Astrocyte of the spinal cord (primary cell): Measurements from ENCODE around the gene UBXN2A.
A peak's percentile ranks its signal among the peaks of the same experiment; 100 is the strongest.

Experiments
- DNase-seq: peaks from one replicate; pipeline ENCODE4 v3.0.0; 2011; ENCODE audit warnings: low read depth, low spot score
- H3K4me3 ChIP-seq: 2 replicates; pipeline ENCODE4 v1.5.1; 2011; ENCODE audit warnings: low read depth, mild to moderate bottlenecking, low read length, moderate library complexity
- CTCF ChIP-seq: IDR thresholded peaks from 2 replicates; pipeline ENCODE4 v1.5.1; 2012; ENCODE audit warnings: low read depth, mild to moderate bottlenecking, low read length, inconsistent platforms
- in situ Hi-C: cut with HindIII; loops from 2 replicates; pipeline ENCODE4 v1.10.0; 2017; ENCODE audit warnings: low sequenced_read_pairs

The UBXN2A gene

GRCh38 chr2:24045511-24046508, 105.5 kb downstream of the UBXN2A start:
- no peak for TF ChIP-seq CTCF
- DNase-seq = no peak
- H3K4me3 ChIP-seq = peak overlapping the region; percentile 95
- in situ Hi-C loops = no loop called here

GRCh38 chr2:24046599-24046929, 106.3 kb downstream of the UBXN2A start:
- no peak for DNase-seq
- TF ChIP-seq CTCF = no peak
- in situ Hi-C loops = no loop called here
- H3K4me3 ChIP-seq = peak overlapping the region; percentile 95

GRCh38 chr2:24046930-24047702, 106.9 kb downstream of the UBXN2A start, which contains the start of gene WDCP:
Gene WDCP, minus strand, starts transcription at chr2:24047391. Its CDS starts 7,897 bp downstream, at chr2:24039494.
- in situ Hi-C loops = no loop called here
- H3K4me3 ChIP-seq = peak within 1 kb of the TSS; percentile 95
- peak; percentile 99 for DNase-seq
- no peak for TF ChIP-seq CTCF

GRCh38 chr2:24047703-24048033, 107.4 kb downstream of the UBXN2A start:
- DNase-seq = no peak
- H3K4me3 ChIP-seq = no peak overlapping the region
- in situ Hi-C loops = no loop called here
- TF ChIP-seq CTCF = no peak

- peak overlapping the region; percentile 70 for H3K4me3 ChIP-seq
- in situ Hi-C loops = no loop called here
- no peak for TF ChIP-seq CTCF
- no peak for DNase-seq
Measured at GRCh38 chr2:24048769-24049484, 108.7 kb downstream of the UBXN2A start.

- in situ Hi-C loops = no loop called here
- DNase-seq = peak; percentile 63
- TF ChIP-seq CTCF = no peak
- H3K4me3 ChIP-seq = peak within 1 kb of the TSS; percentile 70
Measured at GRCh38 chr2:24049485-24050021, 109.3 kb downstream of the UBXN2A start, which contains the start of gene FKBP1B. Gene FKBP1B, plus strand, starts transcription at chr2:24049741. Its CDS starts 109 bp downstream, at chr2:24049850.
